PFSK-1 (cell line): Measurements from ENCODE around the gene TRPC3.

Source experiments
- FOXP2 ChIP-seq: optimal IDR thresholded peaks from 2 replicates; pipeline ENCODE3; 2011; ENCODE audit warnings: borderline replicate concordance, control low read depth, inconsistent platforms; ENCODE audit not compliant: insufficient read depth; ENCODE audit errors: extremely low read length, extremely low read depth
- POLR2AphosphoS5 ChIP-seq: IDR thresholded peaks from 2 replicates; pipeline ENCODE4 v1.6.1; 2012; ENCODE audit warnings: low read depth, mild to moderate bottlenecking, control low read depth, low read length, moderate library complexity
- REST ChIP-seq, 2 experiments: IDR thresholded peaks; 2 replicates each; pipeline versions ENCODE4 v1.6.1 to v1.8.0; 2011 to 2012; ENCODE audit warnings: low read depth in 2 of 2, low read length in 2 of 2, control low read depth in 1 of 2, inconsistent platforms in 1 of 2, mild to moderate bottlenecking in 1 of 2, moderate library complexity in 1 of 2; ENCODE audit not compliant: insufficient read depth in 1 of 2
- SIN3A ChIP-seq: IDR thresholded peaks from 2 replicates; pipeline ENCODE4 v1.6.1; 2012; ENCODE audit warnings: mild to moderate bottlenecking, low read length, moderate library complexity, borderline replicate concordance; ENCODE audit not compliant: insufficient read depth
- TAF1 ChIP-seq: IDR thresholded peaks from 2 replicates; pipeline ENCODE4 v1.6.1; 2012; ENCODE audit warnings: low read length, control low read depth, borderline replicate concordance; ENCODE audit not compliant: insufficient read depth

GRCh38 chr4:121875652-121876051 lies 76.2 kb downstream of the TRPC3 start:
- no peak for TF ChIP-seq SIN3A
- no peak for TF ChIP-seq REST (IDR thresholded peaks at IDR 0.05; ENCODE audit: insufficient read depth in 1 of 2, low read depth in 2 of 2, low read length in 2 of 2)
- TF ChIP-seq POLR2AphosphoS5 = no peak
- no peak for TF ChIP-seq TAF1
- TF ChIP-seq FOXP2 = no peak
